CD14-positive monocyte (primary cell): ENCODE results near the gene TTC33. TPM values are rescaled to one million over a fixed set of nuclear protein-coding genes. Genes with fewer than 3 reads are reported as not detected.

ENCODE experiments used
- DNase-seq, 3 donors: peaks; one replicate each; pipeline ENCODE4 v3.0.0-alpha.2; 2011 to 2022
- H2AFZ ChIP-seq: 2 replicates; pipeline ENCODE4 v1.6.0; 2012; ENCODE audit warnings: mild to moderate bottlenecking, low read depth, low read length, inconsistent platforms; ENCODE audit not compliant: insufficient read depth, poor library complexity, severe bottlenecking
- H3K27ac ChIP-seq, 2 donors: 1 replicate in 1 of 2; 2 replicates in 1 of 2; pipeline ENCODE4 v1.5.1; 2012 to 2013; ENCODE audit warnings: low read length in 2 of 2, control low read depth in 1 of 2, inconsistent platforms in 1 of 2, low read depth in 1 of 2, mild to moderate bottlenecking in 1 of 2
- H3K27me3 ChIP-seq, 2 donors: one replicate each; pipeline versions ENCODE4 v1.6.0 to v1.6.1; 2011 to 2013; ENCODE audit warnings: low read length in 2 of 2; ENCODE audit not compliant: control insufficient read depth in 2 of 2, insufficient read depth in 2 of 2
- H3K36me3 ChIP-seq, 2 donors: replicated peaks in 1 of 2; 1 replicate in 1 of 2; 2 replicates in 1 of 2; pipeline versions ENCODE4 v1.5.1 to v1.6.1; 2012 to 2013; ENCODE audit warnings: low read length in 2 of 2, control low read depth in 1 of 2, inconsistent platforms in 1 of 2, mild to moderate bottlenecking in 1 of 2; ENCODE audit not compliant: insufficient read depth in 2 of 2, control insufficient read depth in 1 of 2
- H3K4me1 ChIP-seq, 2 donors: 1 replicate in 1 of 2; 2 replicates in 1 of 2; pipeline versions ENCODE4 v1.5.1 to v1.6.1; 2012 to 2013; ENCODE audit warnings: low read length in 2 of 2, control low read depth in 1 of 2, inconsistent platforms in 1 of 2, mild to moderate bottlenecking in 1 of 2, moderate library complexity in 1 of 2; ENCODE audit not compliant: insufficient read depth in 2 of 2, control insufficient read depth in 1 of 2
- H3K4me2 ChIP-seq: replicated peaks from 2 replicates; pipeline ENCODE3; 2012; ENCODE audit warnings: low read length, moderate library complexity, mild to moderate bottlenecking; ENCODE audit not compliant: poor library complexity, severe bottlenecking; ENCODE audit errors: extremely low read depth
- H3K4me3 ChIP-seq, 3 experiments: fragments of 200-600 bp in 1 of 3; sonication (generic) in 1 of 3; replicated peaks in 1 of 3; 1 replicate in 2 of 3; 2 replicates in 1 of 3; pipeline ENCODE4 v1.5.1; 2011 to 2013; ENCODE audit warnings: low read length in 3 of 3, mild to moderate bottlenecking in 3 of 3, control low read depth in 2 of 3, low read depth in 2 of 3, inconsistent platforms in 1 of 3, moderate library complexity in 1 of 3
- H3K79me2 ChIP-seq: 2 replicates; pipeline ENCODE4 v1.6.0; 2012; ENCODE audit warnings: mild to moderate bottlenecking, control low read depth, inconsistent platforms, low read length, moderate library complexity; ENCODE audit not compliant: insufficient read depth
- H3K9ac ChIP-seq: 2 replicates; pipeline ENCODE4 v1.6.0; 2017; ENCODE audit warnings: low read length, mild to moderate bottlenecking; ENCODE audit not compliant: insufficient read depth, poor library complexity, severe bottlenecking
- H3K9me3 ChIP-seq, 2 donors: replicated peaks in 1 of 2; 1 replicate in 1 of 2; 2 replicates in 1 of 2; pipeline versions ENCODE4 v1.5.1 to v1.6.1; 2012 to 2013; ENCODE audit warnings: low read length in 2 of 2, control low read depth in 1 of 2; ENCODE audit not compliant: control insufficient read depth in 1 of 2, insufficient read depth in 1 of 2
- H4K20me1 ChIP-seq: 2 replicates; pipeline ENCODE4 v1.6.0; 2012; ENCODE audit warnings: mild to moderate bottlenecking, low read length, control low read depth, moderate library complexity; ENCODE audit not compliant: insufficient read depth
- H3K27ac Mint-ChIP-seq, 7 donors: one replicate each; pipeline ENCODE4 v1.8.0; 2020; ENCODE audit warnings: mild to moderate bottlenecking in 7 of 7, mixed read lengths in 7 of 7, moderate library complexity in 6 of 7, inconsistent platforms in 2 of 7
- H3K27me3 Mint-ChIP-seq, 3 donors: one replicate each; pipeline ENCODE4 v1.8.0; 2021 to 2022; ENCODE audit warnings: low read depth in 3 of 3, mild to moderate bottlenecking in 3 of 3, mixed read lengths in 3 of 3, moderate library complexity in 3 of 3, inconsistent platforms in 1 of 3
- H3K36me3 Mint-ChIP-seq, 2 donors: one replicate each; pipeline ENCODE4 v1.8.0; 2020; ENCODE audit warnings: mixed read lengths in 2 of 2, inconsistent platforms in 1 of 2, mild to moderate bottlenecking in 1 of 2
- H3K4me1 Mint-ChIP-seq: one replicate; pipeline ENCODE4 v1.8.0; 2020; ENCODE audit warnings: mild to moderate bottlenecking, mixed read lengths
- H3K4me3 Mint-ChIP-seq, 2 donors: one replicate each; pipeline ENCODE4 v1.8.0; 2020; ENCODE audit warnings: mild to moderate bottlenecking in 2 of 2, mixed read lengths in 2 of 2, moderate library complexity in 1 of 2
- H3K9me3 Mint-ChIP-seq, 7 donors: one replicate each; pipeline ENCODE4 v1.8.0; 2020 to 2022; ENCODE audit warnings: mixed read lengths in 7 of 7, mild to moderate bottlenecking in 6 of 7, moderate library complexity in 6 of 7, inconsistent platforms in 2 of 7
- WGBS: methylation state at CpG from one replicate; pipeline ENCODE4 v1.1.5; 2013; ENCODE audit warnings: missing lambda C conversion rate; ENCODE audit not compliant: insufficient coverage; 5-methylcytosine and 5-hydroxymethylcytosine counted together
- intact Hi-C, 2 donors: fragments of 100-400 bp; cut with micrococcal nuclease; formaldehyde crosslinking; loops; one replicate each; pipeline versions ENCODE4 v1.15.0 to v1.15.1; 2023
- polyA plus RNA-seq, 3 donors: library from polyadenylated mRNA; depleted of rRNA in 1 of 3; unstranded in 2 of 3; stranded (reverse) in 1 of 3; fragments of 300-500 nt in 2 of 3; fragments of >200 nt in 1 of 3; fragmentation: Illumina TruSeq in 2 of 3; gene quantifications; 1 replicate in 2 of 3; 2 replicates in 1 of 3; pipeline ENCODE4 v1.2.3, GENCODE V29; 2012 to 2021
- TF ChIP-seq, protein P1 (sequence below): fragments of 200-600 bp; IDR thresholded peaks from one replicate; pipeline ENCODE4 v1.8.0; 2022; ENCODE audit warnings: antibody characterized with exemption, mild to moderate bottlenecking

Gene TTC33
- polyA plus RNA-seq, 3 donors: 1.5 to 11.7 (median 9.4) TPM

DNA sequence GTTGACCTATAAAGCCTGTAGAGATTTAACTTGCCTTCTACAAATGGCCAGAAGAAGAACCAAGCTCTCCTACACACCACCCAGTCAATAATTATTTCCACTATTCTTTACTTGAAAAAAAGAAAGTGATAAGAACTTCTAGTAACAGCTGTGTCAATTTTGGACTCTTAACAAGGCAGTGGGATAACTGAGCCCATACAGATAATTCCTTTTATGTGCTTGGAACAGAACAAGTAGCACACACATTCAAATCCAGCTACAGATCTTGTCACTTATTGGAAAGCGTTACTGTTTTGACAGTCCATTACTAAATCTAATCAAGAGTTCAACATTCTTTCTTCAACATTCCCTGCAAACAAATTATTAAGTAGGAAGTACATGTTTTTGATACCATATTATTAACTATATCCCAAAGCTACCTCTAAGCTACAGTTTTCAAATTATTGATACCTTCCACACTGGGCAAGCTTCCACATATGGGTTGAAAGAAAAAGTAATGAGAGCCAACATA, 69.7 kb downstream of the TTC33 start:
- Histone ChIP-seq H4K20me1 (peaks cover 98% of the 10 kb centered on the region), H3K9ac (no peak overlapping the region), H2AFZ (no peak overlapping the region), H3K36me3 (peaks cover 24 to 35% of the 10 kb centered on the region in 2 donors), H3K4me3 (peak overlapping the region in 1 of 3 experiments; percentile 98), H3K4me1 (peaks cover 48 to 85% of the 10 kb centered on the region in 2 donors), H3K9me3 (no peaks in the 10 kb centered on the region), H3K79me2 (peaks cover 100% of the 10 kb centered on the region), H3K27me3 (no peaks in the 10 kb centered on the region), H3K4me2 (peak overlapping the region; percentile 91), H3K27ac (peak overlapping the region in 1 of 2 donors; percentile 56)
- Mint-ChIP-seq H3K9me3 (peaks cover 0 to 2% (median 0%) of the 10 kb centered on the region in 7 donors), H3K4me1 (peaks cover 77% of the 10 kb centered on the region), H3K27me3 (no peaks in the 10 kb centered on the region), H3K36me3 (peaks cover 72 to 84% of the 10 kb centered on the region in 2 donors), H3K27ac (peak overlapping the region in 5 of 7 donors; percentile 40 to 71 (median 63)), H3K4me3 (peak overlapping the region; percentile 60 to 100)
- intact Hi-C loops: loop anchor here (5.0 to 10.0 kb wide), 6 partner anchors 69 to 1104 kb away; partner anchors contain the start of gene TTC33 (in 1 of the 2)
- TF ChIP-seq, protein P1, sequence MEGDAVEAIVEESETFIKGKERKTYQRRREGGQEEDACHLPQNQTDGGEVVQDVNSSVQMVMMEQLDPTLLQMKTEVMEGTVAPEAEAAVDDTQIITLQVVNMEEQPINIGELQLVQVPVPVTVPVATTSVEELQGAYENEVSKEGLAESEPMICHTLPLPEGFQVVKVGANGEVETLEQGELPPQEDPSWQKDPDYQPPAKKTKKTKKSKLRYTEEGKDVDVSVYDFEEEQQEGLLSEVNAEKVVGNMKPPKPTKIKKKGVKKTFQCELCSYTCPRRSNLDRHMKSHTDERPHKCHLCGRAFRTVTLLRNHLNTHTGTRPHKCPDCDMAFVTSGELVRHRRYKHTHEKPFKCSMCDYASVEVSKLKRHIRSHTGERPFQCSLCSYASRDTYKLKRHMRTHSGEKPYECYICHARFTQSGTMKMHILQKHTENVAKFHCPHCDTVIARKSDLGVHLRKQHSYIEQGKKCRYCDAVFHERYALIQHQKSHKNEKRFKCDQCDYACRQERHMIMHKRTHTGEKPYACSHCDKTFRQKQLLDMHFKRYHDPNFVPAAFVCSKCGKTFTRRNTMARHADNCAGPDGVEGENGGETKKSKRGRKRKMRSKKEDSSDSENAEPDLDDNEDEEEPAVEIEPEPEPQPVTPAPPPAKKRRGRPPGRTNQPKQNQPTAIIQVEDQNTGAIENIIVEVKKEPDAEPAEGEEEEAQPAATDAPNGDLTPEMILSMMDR: no peak
- WGBS: no CpG with 5 or more reads among the region's 1 CpG
- DNase-seq: no peak

DNA sequence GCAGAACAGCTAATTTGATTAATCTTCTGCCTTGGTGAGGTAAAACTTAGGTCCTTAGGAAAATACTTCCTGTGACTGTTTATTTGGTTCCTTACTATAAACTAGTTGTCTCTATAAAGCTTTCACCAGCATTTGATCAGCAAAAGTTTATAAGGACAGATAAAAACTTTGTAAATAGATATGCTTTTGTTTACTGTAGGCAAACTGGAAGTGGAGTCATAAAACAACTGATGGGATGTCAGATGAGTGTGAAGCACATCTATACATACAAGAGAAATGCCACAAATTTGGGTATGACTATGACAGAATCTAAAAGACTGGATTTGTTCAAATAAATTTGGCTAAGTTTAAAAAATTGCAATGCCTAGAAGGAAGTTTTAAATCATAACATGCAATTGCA, 70.6 kb downstream of the TTC33 start:
- TF ChIP-seq, protein P1: no peak
- Mint-ChIP-seq H3K4me3 (peak overlapping the region; percentile 60 to 100), H3K9me3 (peaks cover 0 to 2% (median 0%) of the 10 kb centered on the region in 7 donors), H3K4me1 (peaks cover 78% of the 10 kb centered on the region), H3K36me3 (peaks cover 66 to 78% of the 10 kb centered on the region in 2 donors), H3K27ac (peak overlapping the region in 2 of 7 donors; percentile 15 to 63), H3K27me3 (no peaks in the 10 kb centered on the region)
- Histone ChIP-seq H3K9me3 (no peaks in the 10 kb centered on the region), H3K27ac (peak overlapping the region in 1 of 2 donors; percentile 56), H4K20me1 (peaks cover 98% of the 10 kb centered on the region), H3K36me3 (peaks cover 23 to 27% of the 10 kb centered on the region in 2 donors), H3K79me2 (peaks cover 100% of the 10 kb centered on the region), H3K9ac (peak overlapping the region; percentile 24), H2AFZ (no peak overlapping the region), H3K4me2 (peak overlapping the region; percentile 91), H3K4me3 (peak overlapping the region; percentile 10 to 98 (median 41)), H3K27me3 (no peaks in the 10 kb centered on the region), H3K4me1 (peaks cover 55 to 84% of the 10 kb centered on the region in 2 donors)
- no peak for DNase-seq
- intact Hi-C loops: loop anchor here (5.0 to 10.0 kb wide), 6 partner anchors 70 to 1103 kb away; partner anchors contain the start of gene TTC33 (in 1 of the 2)
